GM18951 (cell line): ENCODE measurements around the gene FBXO44.

Source experiments
- POLR2A ChIP-seq: IDR thresholded peaks from 4 replicates; pipeline ENCODE4 v1.6.1; 2011; ENCODE audit warnings: mild to moderate bottlenecking; ENCODE audit not compliant: insufficient read length, insufficient read depth; ENCODE audit errors: extremely low read depth
- in situ Hi-C: fragments of 300-500 bp; cut with MboI; formaldehyde crosslinking; loops from one replicate; pipeline ENCODE4 v1.12.0; 2022; ENCODE audit warnings: low sequenced_read_pairs, mixed read lengths, inconsistent platforms; ENCODE audit not compliant: unreplicated experiment

FBXO44 gene

DNA sequence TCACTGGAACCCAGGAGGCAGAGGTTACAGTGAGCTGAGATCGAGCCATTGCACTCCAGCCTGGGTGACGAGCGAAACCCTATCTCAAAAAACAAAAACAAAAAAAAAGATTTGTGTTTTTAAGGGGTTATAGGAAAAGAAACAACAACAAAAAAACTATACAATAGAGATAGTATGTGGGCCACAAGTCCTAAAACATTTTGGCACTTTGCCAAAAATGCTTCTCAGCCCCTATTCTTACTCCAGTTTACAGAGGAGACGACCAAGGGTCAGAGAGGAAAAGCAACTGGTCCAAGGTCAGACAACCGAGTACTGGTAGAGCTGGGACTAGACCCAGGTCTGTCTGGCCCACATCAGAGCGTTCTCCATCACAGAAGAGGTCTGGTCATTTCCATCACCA is 3.0 kb downstream of the FBXO44 start:
- in situ Hi-C loops: no loop called here
- no peak for TF ChIP-seq POLR2A

DNA sequence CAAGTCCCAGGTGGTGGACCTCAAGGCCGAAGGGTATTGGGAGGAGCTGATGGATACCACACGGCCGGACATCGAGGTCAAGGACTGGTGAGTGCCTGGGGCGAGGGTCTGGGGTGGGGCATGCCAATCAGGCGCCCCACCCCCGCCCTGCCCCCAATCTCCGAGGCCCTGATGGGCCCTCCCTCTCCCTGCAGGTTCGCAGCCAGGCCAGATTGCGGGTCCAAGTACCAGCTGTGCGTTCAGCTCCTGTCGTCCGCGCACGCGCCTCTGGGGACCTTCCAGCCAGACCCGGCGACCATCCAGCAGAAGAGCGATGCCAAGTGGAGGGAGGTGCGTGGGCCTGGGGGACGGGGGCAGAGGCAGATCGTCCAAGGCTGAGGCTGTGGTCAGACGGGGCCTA is 3.9 kb downstream of the FBXO44 start:
- in situ Hi-C loops: no loop called here
- no peak for TF ChIP-seq POLR2A

DNA sequence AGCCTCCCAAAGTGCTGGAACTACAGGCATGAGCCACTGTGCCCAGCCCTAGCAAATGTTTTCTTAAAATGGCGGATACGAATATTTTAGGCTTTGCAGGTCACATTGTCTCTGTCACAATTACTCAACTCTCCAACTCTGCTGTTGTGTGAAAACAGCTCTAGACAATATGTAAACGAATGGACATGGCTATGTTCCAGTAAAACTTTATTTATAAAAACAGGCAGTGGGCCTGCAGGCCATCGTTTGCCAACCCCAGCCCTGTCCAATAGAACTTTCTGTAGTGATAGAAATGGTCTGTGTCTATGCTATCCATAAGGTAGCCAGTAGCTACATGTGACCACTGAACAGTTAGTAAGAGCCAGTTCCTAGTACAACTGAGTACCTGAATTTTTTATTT is 5.1 kb downstream of the FBXO44 start:
- no peak for TF ChIP-seq POLR2A
- in situ Hi-C loops: no loop called here

DNA sequence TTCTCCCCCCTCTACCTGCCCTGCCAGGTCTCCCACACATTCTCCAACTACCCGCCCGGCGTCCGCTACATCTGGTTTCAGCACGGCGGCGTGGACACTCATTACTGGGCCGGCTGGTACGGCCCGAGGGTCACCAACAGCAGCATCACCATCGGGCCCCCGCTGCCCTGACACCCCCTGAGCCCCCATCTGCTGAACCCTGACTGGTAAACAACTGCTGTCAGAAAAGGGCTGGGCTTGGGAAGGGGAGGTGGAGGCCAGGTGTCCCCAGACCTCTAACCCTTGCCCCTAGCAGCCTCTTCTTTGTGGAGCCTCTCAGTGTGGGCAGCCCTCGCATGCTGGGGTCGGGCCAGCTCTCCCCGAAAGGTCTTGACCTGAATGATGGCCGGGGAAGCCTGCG is 6.4 kb downstream of the FBXO44 start:
- in situ Hi-C loops: no loop called here
- TF ChIP-seq POLR2A: no peak

DNA sequence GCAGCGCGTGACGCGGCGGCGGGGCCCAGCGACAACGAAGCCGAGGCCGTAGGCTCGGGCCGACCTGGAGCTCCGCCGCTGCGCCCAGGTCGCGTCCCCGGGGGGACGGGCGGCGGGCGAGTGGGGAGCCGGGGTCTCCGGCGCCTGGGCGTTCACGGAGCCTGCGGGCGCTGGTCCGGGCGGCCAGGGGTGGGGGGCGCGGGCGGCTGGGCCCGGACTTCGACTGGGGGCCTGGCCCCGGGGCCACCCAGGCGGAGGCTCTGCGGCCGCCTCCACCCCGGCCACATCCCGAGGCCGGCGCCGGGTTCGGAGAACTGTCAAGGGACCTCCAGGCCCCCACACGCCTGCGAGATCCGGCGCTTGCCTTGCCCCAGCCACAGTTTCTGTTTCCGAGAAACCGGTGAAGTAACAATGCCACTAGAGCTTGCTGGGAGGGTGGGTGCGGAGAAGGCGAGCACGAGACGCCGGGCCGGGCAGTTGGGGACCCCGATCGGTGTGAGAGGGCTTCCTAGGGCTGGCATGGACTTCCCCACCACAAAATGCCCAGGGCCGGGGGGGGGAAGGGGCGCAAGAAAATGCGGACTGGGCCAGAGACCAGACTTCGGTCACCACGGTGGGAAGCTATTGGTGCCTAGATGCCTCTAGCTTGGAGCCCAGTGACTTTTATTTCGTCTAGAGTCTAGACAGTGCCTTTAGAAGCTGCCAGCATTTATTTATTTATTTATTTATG is 9.8 kb downstream of the FBXO44 start:
- peak; percentile 42 for TF ChIP-seq POLR2A
- in situ Hi-C loops: no loop called here

DNA sequence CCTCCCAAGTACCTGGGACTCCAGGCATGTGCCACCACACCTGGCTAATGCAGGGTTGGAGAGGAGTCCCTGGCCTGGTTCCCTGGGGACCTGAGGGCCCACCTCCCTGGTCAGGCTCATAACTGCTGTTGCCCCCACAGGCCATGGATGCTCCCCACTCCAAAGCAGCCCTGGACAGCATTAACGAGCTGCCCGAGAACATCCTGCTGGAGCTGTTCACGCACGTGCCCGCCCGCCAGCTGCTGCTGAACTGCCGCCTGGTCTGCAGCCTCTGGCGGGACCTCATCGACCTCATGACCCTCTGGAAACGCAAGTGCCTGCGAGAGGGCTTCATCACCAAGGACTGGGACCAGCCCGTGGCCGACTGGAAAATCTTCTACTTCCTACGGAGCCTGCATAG is 13.8 kb downstream of the FBXO44 start:
- in situ Hi-C loops: no loop called here
- TF ChIP-seq POLR2A: no peak

DNA sequence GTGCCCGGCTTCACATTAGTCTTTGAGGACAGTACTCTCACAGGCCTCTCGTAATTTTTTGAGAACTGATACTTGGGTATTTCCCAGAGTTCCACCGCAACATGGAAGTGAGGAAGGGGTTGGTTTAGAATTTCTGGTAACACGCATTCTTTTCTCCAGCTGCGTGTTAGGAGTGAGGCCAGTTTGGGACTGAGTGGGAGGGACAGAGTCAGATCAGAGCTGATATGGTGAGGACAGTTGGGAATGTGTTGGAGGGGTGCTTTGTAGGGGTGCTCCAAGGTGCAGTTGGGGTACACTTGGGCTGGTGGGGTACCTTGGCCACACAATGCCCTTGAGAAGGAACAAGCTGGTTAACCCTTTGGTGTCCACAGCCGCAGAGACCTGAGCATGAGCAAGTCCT is 16.1 kb downstream of the FBXO44 start:
- in situ Hi-C loops: no loop called here
- no peak for TF ChIP-seq POLR2A

DNA sequence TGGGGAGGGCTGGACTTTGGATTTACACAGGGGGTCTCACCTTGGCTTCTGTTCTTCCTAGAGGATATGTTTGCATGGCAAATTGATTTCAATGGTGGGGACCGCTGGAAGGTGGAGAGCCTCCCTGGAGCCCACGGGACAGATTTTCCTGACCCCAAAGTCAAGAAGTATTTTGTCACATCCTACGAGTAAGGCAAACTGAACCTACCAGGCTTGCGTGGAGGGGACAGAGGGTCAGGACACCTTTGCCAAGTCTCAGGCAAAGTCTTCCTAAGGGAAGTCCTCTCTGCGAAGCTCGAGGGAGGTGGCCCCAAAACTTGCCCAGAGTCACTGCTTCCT is 16.5 kb downstream of the FBXO44 start:
- in situ Hi-C loops: no loop called here

DNA sequence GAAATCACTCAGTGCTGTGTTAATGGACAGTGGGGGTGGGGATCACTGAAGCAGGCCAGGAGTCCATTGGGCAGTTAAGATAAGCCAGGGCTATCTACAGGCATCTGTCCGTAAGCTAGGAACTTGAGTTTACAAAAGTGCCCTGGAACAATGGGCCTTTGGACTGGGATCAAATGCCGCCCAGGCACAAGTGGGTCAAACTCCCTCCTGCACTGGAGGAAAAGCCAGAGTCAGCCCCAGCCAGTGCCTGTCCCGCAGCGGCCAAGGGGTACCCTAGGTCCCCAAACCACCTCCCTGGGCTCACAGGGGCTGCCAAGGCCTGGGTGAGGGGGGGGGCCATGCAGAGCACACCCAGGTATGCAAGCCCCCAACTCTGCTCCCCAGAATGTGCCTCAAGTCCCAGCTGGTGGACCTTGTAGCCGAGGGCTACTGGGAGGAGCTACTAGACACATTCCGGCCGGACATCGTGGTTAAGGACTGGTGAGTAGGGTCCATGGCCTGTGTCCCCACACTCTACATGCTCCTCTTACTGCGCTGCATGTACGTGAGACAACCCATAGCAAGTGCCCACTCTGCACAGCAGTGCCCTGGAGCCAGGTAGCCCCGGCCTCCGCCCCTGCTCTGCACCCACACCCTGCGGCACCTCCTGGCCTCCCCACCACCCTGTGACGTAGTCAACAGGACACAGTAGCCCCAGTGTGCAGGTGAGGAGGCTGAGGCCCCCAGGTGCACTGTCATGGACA is 17.0 kb downstream of the FBXO44 start:
- TF ChIP-seq POLR2A: no peak
- in situ Hi-C loops: no loop called here

More for the DNA sequence above, 16.5 kb downstream of the FBXO44 start:
- no peak for TF ChIP-seq POLR2A

DNA sequence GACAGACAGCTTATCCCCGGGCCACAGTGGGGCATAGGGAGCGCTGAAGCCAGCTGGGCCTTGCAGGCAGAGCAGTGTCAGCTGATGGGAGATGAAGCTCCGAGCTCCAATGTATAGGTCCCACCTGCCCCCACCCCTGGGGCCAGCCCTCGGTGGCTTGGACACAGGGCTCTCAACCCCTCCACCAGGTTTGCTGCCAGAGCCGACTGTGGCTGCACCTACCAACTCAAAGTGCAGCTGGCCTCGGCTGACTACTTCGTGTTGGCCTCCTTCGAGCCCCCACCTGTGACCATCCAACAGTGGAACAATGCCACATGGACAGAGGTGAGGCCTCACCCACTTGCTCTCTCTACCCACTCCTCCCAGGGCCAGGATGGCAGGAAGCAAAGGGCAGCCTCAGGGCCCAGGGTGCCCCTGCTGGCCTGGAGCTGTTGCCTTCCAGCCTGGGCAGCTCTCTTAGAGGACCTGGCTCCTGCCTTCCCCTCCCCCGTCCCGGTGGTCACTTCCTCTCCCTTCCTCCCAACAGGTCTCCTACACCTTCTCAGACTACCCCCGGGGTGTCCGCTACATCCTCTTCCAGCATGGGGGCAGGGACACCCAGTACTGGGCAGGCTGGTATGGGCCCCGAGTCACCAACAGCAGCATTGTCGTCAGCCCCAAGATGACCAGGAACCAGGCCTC is 18.6 kb downstream of the FBXO44 start:
- in situ Hi-C loops: no loop called here
- no peak for TF ChIP-seq POLR2A

DNA sequence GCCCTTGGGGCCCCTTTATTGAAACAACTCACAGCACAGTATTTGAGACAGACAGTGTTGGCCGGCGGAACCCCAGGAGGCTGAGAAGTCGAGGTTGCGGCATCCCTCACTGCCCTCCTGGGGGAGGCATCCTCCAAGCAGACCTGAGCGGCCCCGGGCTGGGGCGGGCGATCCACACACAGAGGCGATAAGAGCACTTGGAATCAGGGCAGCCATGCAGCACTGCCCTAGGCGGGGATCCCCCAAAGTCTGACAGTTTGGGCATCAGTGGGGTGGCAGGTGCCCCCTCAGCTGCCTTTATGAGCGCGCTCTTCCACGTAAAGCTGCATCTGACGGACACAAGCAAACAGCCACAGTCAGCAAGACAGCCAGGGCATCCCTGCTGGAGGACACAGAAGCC is 19.8 kb downstream of the FBXO44 start:
- in situ Hi-C loops: no loop called here
- TF ChIP-seq POLR2A: no peak

DNA sequence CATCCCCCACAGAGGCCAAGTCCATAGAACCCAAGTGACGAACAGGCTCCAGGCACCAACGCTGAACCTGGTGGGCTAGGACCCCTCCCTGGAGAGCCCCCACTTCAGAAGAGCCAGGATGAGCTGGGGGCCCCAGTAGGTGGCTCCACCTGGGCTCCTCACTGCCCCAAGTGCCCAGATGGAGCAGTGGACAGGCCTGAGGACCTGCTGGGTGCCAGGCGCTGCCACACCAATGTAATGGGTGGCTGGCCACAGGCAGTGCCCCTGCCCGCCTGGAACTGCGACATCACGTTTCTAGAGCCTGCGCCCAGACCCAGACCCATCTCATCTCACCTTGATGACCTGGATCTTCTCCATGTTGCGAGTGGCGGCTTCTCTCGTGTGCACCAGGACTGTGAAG is 20.6 kb downstream of the FBXO44 start:
- in situ Hi-C loops: no loop called here
- TF ChIP-seq POLR2A: no peak

DNA sequence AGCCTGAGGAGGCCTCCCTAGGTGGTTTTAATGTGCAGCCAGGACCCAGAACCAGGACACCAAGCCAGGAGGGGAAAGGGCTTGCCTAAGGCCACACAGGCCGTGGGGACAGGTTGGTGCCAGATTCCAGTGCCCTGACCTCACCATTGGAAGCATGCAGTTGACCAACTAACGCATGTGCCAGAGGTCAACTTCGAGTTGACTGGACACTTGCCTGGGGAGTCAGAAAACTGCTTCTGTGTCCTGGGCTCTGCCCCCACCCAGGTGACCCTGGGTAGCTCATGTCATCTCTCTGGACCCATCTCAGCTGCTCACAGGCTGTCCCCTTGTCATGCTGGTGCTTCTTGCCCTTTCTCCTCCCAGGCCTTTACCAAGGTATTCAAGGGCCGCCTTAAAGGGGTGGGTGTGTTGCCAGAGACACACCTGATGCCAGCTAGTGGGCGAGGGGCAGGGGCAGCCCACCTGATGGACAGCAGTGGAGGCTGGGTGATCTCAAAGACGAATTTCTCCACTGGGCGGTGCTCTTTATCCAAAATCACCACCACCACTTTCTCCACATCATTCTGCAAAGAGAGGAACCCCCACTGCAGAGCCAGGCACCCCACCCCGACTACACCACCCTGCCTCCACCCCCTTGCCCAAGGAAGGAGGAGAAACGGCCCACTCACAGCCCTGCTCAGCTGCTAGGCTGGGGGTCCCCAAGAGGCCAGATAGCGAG is 21.9 kb downstream of the FBXO44 start:
- no peak for TF ChIP-seq POLR2A
- in situ Hi-C loops: no loop called here
